Activated CD8-positive, alpha-beta T cell treated with anti-CD3 and anti-CD28 coated beads for 36 hours (primary cell): ENCODE results near the gene FAM168A. TPM values are rescaled to one million over a fixed set of nuclear protein-coding genes. Genes with fewer than 3 reads are reported as not detected.

Source experiments
- ATAC-seq: fragments of 200-7000 bp; cut with Tn5 transposase; one replicate; pipeline ENCODE4 v1.10.0; 2021; ENCODE audit warnings: mild to moderate bottlenecking, moderate library complexity
- CTCF ChIA-PET: fragments of 350-600 bp; sonication (Branson Sonifier 250); formaldehyde crosslinking; loops from one replicate; lab custom pipeline; 2021; ENCODE audit warnings: antibody characterized with exemption; lab: Charles Lee
- POLR2A ChIA-PET: fragments of 350-600 bp; sonication (Branson Sonifier 250); formaldehyde crosslinking; loops from one replicate; lab custom pipeline; 2021; ENCODE audit warnings: antibody characterized with exemption; lab: Charles Lee
- DNase-seq: peaks from one replicate; pipeline ENCODE4 v3.0.0-alpha.2; 2020
- H3K27ac Mint-ChIP-seq: one replicate; pipeline ENCODE4 v1.8.0; 2021; ENCODE audit warnings: mild to moderate bottlenecking, mixed read lengths
- H3K27me3 Mint-ChIP-seq: one replicate; pipeline ENCODE4 v1.8.0; 2021; ENCODE audit warnings: mixed read lengths
- H3K36me3 Mint-ChIP-seq: one replicate; pipeline ENCODE4 v1.8.0; 2021; ENCODE audit warnings: low read depth, mixed read lengths
- H3K4me1 Mint-ChIP-seq: one replicate; pipeline ENCODE4 v1.8.0; 2021; ENCODE audit warnings: low read depth, mixed read lengths
- H3K4me3 Mint-ChIP-seq: one replicate; pipeline ENCODE4 v1.8.0; 2021; ENCODE audit warnings: mild to moderate bottlenecking, moderate library complexity, mixed read lengths
- H3K9me3 Mint-ChIP-seq: one replicate; pipeline ENCODE4 v1.8.0; 2021; ENCODE audit warnings: mixed read lengths
- intact Hi-C: fragments of 100-400 bp; cut with micrococcal nuclease; formaldehyde crosslinking; loops from one replicate; pipeline ENCODE4 v1.10.0; 2022
- total RNA-seq, 2 experiments: library from RNA; stranded (reverse); gene quantifications; one replicate each; pipeline ENCODE4 v1.2.3, GENCODE V29; 2021
- TF ChIP-seq, protein P1 (sequence below): fragments of 200-600 bp; IDR thresholded peaks from one replicate; pipeline ENCODE4 v1.8.0; 2022; ENCODE audit warnings: antibody characterized with exemption, mild to moderate bottlenecking

FAM168A gene
- total RNA-seq, 2 experiments from 2014 or later = 13.0 to 14.2 TPM

DNA sequence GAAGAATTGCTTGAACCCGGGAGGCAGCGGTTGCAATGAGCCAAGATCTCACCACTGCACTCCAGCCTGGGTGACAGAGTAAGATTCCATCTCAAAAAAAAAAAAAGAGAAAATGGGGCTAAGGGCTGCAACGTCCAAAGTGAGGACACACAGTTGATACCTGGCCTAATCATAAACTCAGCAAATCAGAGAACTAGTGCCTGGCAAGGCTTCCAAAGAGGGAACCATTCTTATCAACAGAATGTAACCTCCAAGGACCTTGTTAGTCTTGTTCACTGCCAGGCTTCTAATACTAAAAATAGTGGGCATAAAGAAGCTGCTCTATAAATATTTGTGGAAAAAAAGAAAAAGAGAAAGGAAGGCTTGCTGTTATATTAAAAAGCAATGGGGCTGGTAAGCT, 42.3 kb downstream of the FAM168A start:
- intact Hi-C loops = no loop called here
- no peak for ATAC-seq
- ChIA-PET CTCF (no interaction called here), POLR2A (no interaction called here)
- no peak overlapping the region for H3K27ac Mint-ChIP-seq
- H3K4me1 Mint-ChIP-seq = peaks cover 16% of the 10 kb centered on the region
- H3K27me3 Mint-ChIP-seq = no peaks in the 10 kb centered on the region
- H3K36me3 Mint-ChIP-seq = peaks cover 7% of the 10 kb centered on the region
- no peaks in the 10 kb centered on the region for H3K9me3 Mint-ChIP-seq
- TF ChIP-seq, protein P1, sequence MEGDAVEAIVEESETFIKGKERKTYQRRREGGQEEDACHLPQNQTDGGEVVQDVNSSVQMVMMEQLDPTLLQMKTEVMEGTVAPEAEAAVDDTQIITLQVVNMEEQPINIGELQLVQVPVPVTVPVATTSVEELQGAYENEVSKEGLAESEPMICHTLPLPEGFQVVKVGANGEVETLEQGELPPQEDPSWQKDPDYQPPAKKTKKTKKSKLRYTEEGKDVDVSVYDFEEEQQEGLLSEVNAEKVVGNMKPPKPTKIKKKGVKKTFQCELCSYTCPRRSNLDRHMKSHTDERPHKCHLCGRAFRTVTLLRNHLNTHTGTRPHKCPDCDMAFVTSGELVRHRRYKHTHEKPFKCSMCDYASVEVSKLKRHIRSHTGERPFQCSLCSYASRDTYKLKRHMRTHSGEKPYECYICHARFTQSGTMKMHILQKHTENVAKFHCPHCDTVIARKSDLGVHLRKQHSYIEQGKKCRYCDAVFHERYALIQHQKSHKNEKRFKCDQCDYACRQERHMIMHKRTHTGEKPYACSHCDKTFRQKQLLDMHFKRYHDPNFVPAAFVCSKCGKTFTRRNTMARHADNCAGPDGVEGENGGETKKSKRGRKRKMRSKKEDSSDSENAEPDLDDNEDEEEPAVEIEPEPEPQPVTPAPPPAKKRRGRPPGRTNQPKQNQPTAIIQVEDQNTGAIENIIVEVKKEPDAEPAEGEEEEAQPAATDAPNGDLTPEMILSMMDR = no peak
- H3K4me3 Mint-ChIP-seq = no peak overlapping the region
- DNase-seq = no peak

DNA sequence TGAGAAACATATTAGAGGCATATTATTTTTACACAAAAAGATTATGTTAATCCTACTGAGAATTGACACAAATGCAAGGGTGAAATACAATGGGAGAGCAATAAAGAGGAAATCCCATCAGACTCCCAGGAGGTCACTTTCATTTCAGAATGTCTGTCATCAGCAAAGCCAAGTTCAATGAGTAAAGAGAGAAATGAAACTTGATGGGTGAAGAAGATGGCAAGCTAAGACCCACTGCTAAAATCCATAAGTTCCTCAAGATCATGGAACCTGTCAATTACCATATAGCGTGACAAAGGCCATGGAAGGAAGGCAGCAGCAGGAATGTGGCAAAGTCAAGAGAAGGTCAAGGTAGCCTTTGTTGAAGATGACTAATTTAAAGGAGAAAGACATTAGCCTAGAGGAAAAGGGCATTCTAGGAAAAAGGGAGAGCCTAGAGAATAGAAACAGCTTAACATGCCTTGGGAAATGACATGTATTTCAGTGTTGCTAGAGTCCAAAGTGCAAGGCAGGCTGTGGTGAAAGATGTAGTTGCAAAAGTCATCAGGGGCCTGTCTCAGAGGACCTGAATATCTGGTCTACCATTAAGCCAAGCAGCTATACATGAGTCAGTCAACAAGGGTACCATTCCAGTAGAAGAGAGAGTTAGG, 43.1 kb downstream of the FAM168A start:
- no peak overlapping the region for H3K27ac Mint-ChIP-seq
- H3K4me3 Mint-ChIP-seq = no peak overlapping the region
- intact Hi-C loops = no loop called here
- ChIA-PET CTCF (no interaction called here), POLR2A (no interaction called here)
- TF ChIP-seq, protein P1 = no peak
- peaks cover 21% of the 10 kb centered on the region for H3K4me1 Mint-ChIP-seq
- H3K27me3 Mint-ChIP-seq = no peaks in the 10 kb centered on the region
- H3K36me3 Mint-ChIP-seq = peaks cover 7% of the 10 kb centered on the region
- DNase-seq (no peak), ATAC-seq (no peak)
- H3K9me3 Mint-ChIP-seq = no peaks in the 10 kb centered on the region

DNA sequence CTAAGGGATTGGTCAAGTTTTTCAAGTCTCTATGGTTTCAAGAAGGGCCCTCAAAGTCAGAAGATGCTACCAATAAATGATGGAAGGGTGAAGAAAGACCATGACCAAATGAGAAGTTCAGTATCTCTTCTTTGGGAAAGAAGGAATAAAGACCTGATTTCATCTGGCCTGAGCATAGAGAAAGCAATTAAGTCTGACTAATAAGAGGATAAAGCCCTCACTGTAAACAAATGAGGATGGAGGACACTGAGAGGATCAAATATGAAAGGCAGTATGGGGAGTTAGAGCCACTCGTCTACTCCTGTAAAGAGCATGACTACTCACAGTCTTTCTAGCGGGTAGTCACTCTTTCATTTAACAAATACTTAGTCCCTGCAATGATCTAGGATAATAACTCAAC, 44.6 kb downstream of the FAM168A start:
- Mint-ChIP-seq H3K9me3 (no peaks in the 10 kb centered on the region), H3K36me3 (peaks cover 5% of the 10 kb centered on the region), H3K4me3 (no peak overlapping the region), H3K27ac (no peak overlapping the region), H3K27me3 (no peaks in the 10 kb centered on the region), H3K4me1 (peaks cover 21% of the 10 kb centered on the region)
- TF ChIP-seq, protein P1 = no peak
- CTCF ChIA-PET = no interaction called here
- no peak for DNase-seq
- no peak for ATAC-seq
- intact Hi-C loops = no loop called here
- POLR2A ChIA-PET = interaction anchor here (0.8 kb wide), 1 partner anchor 152 kb away, joined by 3 read pairs; no protein-coding TSS in a partner anchor

DNA sequence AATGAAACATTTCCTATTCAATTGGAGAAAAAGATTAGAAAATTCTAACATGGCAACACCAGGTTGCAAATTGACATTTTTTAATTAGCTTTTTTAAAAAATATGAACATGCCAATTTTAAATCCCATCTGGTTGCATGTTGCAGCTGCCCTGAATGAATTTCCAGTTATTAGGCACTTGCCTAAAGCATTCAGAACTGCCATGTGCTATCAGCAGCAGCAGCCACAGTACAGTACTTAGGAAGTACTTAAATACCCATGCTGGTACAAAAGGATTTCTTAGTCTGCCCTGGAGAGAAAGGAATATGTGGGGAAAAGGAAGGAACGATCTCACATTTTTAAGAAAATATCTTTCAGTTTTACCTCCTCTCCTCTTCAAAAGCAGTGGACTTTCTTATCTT, 46.2 kb downstream of the FAM168A start:
- Mint-ChIP-seq H3K4me1 (peaks cover 23% of the 10 kb centered on the region), H3K27ac (no peak overlapping the region), H3K36me3 (peaks cover 3% of the 10 kb centered on the region), H3K4me3 (no peak overlapping the region), H3K27me3 (no peaks in the 10 kb centered on the region), H3K9me3 (no peaks in the 10 kb centered on the region)
- CTCF ChIA-PET = interaction anchor here (0.8 kb wide), 1 partner anchor 12 kb away, joined by 3 read pairs; no protein-coding TSS in a partner anchor
- TF ChIP-seq, protein P1 = no peak
- DNase-seq (no peak), ATAC-seq (no peak)
- intact Hi-C loops = no loop called here
- POLR2A ChIA-PET = no interaction called here

DNA sequence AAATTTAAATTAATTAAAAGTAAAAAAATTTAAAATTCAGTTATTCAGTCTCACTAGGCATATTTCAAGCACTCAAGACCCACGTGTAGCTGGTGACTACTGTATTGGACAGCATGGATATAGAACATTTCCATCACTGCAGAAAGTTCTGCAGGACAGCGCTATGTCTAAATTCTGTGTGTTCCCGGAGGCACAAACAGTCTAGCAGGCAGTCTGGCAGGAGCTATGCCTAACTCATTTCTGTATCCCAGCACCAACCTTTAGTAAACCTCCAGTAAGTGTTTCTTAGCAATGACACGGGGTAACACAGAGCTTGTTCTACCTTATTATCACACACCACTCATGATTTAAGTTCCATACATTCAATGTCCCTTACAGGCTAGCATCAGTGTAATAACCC, 48.5 kb downstream of the FAM168A start:
- H3K27me3 Mint-ChIP-seq = no peaks in the 10 kb centered on the region
- no peak for ATAC-seq
- intact Hi-C loops = no loop called here
- H3K9me3 Mint-ChIP-seq = no peaks in the 10 kb centered on the region
- H3K4me1 Mint-ChIP-seq = peaks cover 20% of the 10 kb centered on the region
- H3K27ac Mint-ChIP-seq = no peak overlapping the region
- DNase-seq = no peak
- POLR2A ChIA-PET = no interaction called here
- TF ChIP-seq, protein P1 = no peak
- H3K4me3 Mint-ChIP-seq = no peak overlapping the region
- H3K36me3 Mint-ChIP-seq = no peaks in the 10 kb centered on the region
- CTCF ChIA-PET = interaction anchor here (2.0 kb wide), 1 partner anchor 29 kb away, joined by 6 read pairs; no protein-coding TSS in a partner anchor
